ENCODE data around the gene PSMD6. TPM values are rescaled to one million over a fixed set of nuclear protein-coding genes. Genes with fewer than 3 reads are reported as not detected.

PSMD6 gene
- polyA plus RNA-seq, 3 donors, result 54.6 to 135 (median 101) TPM

DNA sequence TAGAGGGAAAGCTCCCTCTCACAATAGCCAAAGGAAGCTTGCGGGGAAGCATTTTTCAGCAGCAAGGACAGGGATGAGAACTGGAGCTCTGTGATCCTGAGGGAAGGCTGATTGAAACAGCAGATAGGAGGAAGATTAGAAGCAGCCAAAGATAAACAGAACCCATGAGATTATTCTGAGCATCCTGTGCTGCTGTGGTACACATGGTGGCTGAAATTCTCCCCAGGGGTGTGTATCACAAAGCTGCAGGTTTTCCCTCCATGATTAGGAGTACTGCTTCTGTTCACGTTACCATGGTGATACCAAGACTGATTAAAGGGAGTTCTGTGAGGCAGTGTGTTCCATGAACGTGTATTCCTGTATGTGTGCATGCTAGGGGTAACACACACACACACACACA lies 30.3 kb upstream of the PSMD6 start:
- Histone ChIP-seq H2AFZ (ENCODE audit: insufficient read depth, low read depth, low read length, poor library complexity, severe bottlenecking) (no peak overlapping the region), H3K9ac (ENCODE audit: insufficient read depth, low read length, poor library complexity, severe bottlenecking) (no peak overlapping the region), H3K4me1 (ENCODE audit: control insufficient read depth in 1 of 2, insufficient read depth in 2 of 2, low read length in 2 of 2) (peaks cover 0 to 5% of the 10 kb centered on the region in 2 donors), H3K27ac (ENCODE audit: low read depth in 1 of 2, low read length in 2 of 2) (no peak overlapping the region), H3K79me2 (ENCODE audit: insufficient read depth, low read length) (no peaks in the 10 kb centered on the region), H3K9me3 (replicated peaks in 1 of 2; ENCODE audit: control insufficient read depth in 1 of 2, insufficient read depth in 1 of 2, low read length in 2 of 2) (no peaks in the 10 kb centered on the region), H3K4me2 (replicated peaks; ENCODE audit: extremely low read depth, low read length, poor library complexity, severe bottlenecking) (no peak overlapping the region), H3K4me3 (replicated peaks in 1 of 3; ENCODE audit: low read depth in 2 of 3, low read length in 3 of 3) (no peak overlapping the region), H3K27me3 (ENCODE audit: control insufficient read depth in 2 of 2, insufficient read depth in 2 of 2, low read length in 2 of 2) (peaks cover 2 to 3% of the 10 kb centered on the region in 2 donors), H3K36me3 (replicated peaks in 1 of 2; ENCODE audit: control insufficient read depth in 1 of 2, insufficient read depth in 2 of 2, low read length in 2 of 2) (no peaks in the 10 kb centered on the region), H4K20me1 (ENCODE audit: insufficient read depth, low read length) (no peaks in the 10 kb centered on the region)
- Mint-ChIP-seq H3K9me3 (peaks cover 0 to 2% (median 0%) of the 10 kb centered on the region in 7 donors), H3K27ac (no peak overlapping the region), H3K36me3 (no peaks in the 10 kb centered on the region), H3K4me1 (peaks cover 9% of the 10 kb centered on the region), H3K27me3 (ENCODE audit: low read depth in 3 of 3) (peaks cover 2 to 11% (median 7%) of the 10 kb centered on the region in 3 donors), H3K4me3 (no peak overlapping the region)
- no peak for DNase-seq
- intact Hi-C loops (cut with micrococcal nuclease), result no loop called here
- TF ChIP-seq, protein P1, sequence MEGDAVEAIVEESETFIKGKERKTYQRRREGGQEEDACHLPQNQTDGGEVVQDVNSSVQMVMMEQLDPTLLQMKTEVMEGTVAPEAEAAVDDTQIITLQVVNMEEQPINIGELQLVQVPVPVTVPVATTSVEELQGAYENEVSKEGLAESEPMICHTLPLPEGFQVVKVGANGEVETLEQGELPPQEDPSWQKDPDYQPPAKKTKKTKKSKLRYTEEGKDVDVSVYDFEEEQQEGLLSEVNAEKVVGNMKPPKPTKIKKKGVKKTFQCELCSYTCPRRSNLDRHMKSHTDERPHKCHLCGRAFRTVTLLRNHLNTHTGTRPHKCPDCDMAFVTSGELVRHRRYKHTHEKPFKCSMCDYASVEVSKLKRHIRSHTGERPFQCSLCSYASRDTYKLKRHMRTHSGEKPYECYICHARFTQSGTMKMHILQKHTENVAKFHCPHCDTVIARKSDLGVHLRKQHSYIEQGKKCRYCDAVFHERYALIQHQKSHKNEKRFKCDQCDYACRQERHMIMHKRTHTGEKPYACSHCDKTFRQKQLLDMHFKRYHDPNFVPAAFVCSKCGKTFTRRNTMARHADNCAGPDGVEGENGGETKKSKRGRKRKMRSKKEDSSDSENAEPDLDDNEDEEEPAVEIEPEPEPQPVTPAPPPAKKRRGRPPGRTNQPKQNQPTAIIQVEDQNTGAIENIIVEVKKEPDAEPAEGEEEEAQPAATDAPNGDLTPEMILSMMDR (IDR thresholded peaks at IDR 0.05), result no peak
- no CpG with 5 or more reads among the region's 3 CpGs for WGBS (ENCODE audit: insufficient coverage)

DNA sequence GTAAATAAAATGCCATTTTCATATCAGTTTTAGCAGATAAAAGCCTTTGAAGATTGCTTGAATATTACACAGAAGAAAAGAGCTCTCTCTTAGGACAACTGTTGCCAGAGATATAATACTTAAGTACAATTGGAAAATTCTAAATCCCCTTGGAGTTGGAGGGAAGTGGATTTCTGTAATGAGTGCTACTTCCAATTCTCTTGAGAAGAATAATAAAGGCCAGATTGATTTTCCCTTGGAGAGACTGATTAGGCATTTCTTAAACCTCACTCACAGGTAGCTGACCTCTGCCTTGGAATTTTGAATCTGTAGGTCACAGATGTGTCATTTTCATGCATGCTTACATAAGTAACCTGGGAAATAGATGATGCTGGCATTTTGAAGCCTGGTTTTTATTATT lies 29.8 kb upstream of the PSMD6 start:
- H3K36me3 Mint-ChIP-seq, result no peaks in the 10 kb centered on the region
- DNase-seq, result no peak
- H3K36me3 ChIP-seq (replicated peaks in 1 of 2; ENCODE audit: control insufficient read depth in 1 of 2, insufficient read depth in 2 of 2, low read length in 2 of 2), result no peaks in the 10 kb centered on the region
- peaks cover 14% of the 10 kb centered on the region for H3K4me1 Mint-ChIP-seq
- peaks cover 0 to 2% (median 0%) of the 10 kb centered on the region in 7 donors for H3K9me3 Mint-ChIP-seq
- no peak overlapping the region for H3K4me3 ChIP-seq (replicated peaks in 1 of 3; ENCODE audit: low read depth in 2 of 3, low read length in 3 of 3)
- H3K4me3 Mint-ChIP-seq, result no peak overlapping the region
- intact Hi-C loops (cut with micrococcal nuclease), result no loop called here
- H3K79me2 ChIP-seq (ENCODE audit: insufficient read depth, low read length), result no peaks in the 10 kb centered on the region
- peaks cover 4 to 10% of the 10 kb centered on the region in 2 donors for H3K4me1 ChIP-seq (ENCODE audit: control insufficient read depth in 1 of 2, insufficient read depth in 2 of 2, low read length in 2 of 2)
- H3K9me3 ChIP-seq (replicated peaks in 1 of 2; ENCODE audit: control insufficient read depth in 1 of 2, insufficient read depth in 1 of 2, low read length in 2 of 2), result no peaks in the 10 kb centered on the region
- peaks cover 2 to 10% (median 7%) of the 10 kb centered on the region in 3 donors for H3K27me3 Mint-ChIP-seq (ENCODE audit: low read depth in 3 of 3)
- no peak overlapping the region for H3K27ac ChIP-seq (ENCODE audit: low read depth in 1 of 2, low read length in 2 of 2)
- H3K9ac ChIP-seq (ENCODE audit: insufficient read depth, low read length, poor library complexity, severe bottlenecking), result no peak overlapping the region
- TF ChIP-seq, protein P1 (IDR thresholded peaks at IDR 0.05), result no peak
- no peak overlapping the region for H3K4me2 ChIP-seq (replicated peaks; ENCODE audit: extremely low read depth, low read length, poor library complexity, severe bottlenecking)
- H3K27me3 ChIP-seq (ENCODE audit: control insufficient read depth in 2 of 2, insufficient read depth in 2 of 2, low read length in 2 of 2), result peaks cover 2 to 3% of the 10 kb centered on the region in 2 donors
- H2AFZ ChIP-seq (ENCODE audit: insufficient read depth, low read depth, low read length, poor library complexity, severe bottlenecking), result no peak overlapping the region
- H3K27ac Mint-ChIP-seq, result no peak overlapping the region
- no peaks in the 10 kb centered on the region for H4K20me1 ChIP-seq (ENCODE audit: insufficient read depth, low read length)

Data from CD14-positive monocyte (primary cell).